Subcutaneous adipose tissue (tissue), 4 donors: Measurements from ENCODE around the gene AGBL5. TPM values are rescaled to one million over a fixed set of nuclear protein-coding genes. Genes with fewer than 3 reads are reported as not detected.

Experiments
- total RNA-seq, 4 donors: library from RNA; depleted of rRNA; stranded (reverse); fragments of >200 nt; gene quantifications; one replicate each; pipeline ENCODE4 v1.1.0, GENCODE V29; 2016
- TF ChIP-seq, protein P1 (sequence below): fragments of 450-650 bp; IDR thresholded peaks from one replicate; pipeline ENCODE4 v1.5.1; 2016; ENCODE audit warnings: low read depth, mild to moderate bottlenecking, control low read depth, antibody characterized with exemption, moderate library complexity

Gene AGBL5
- total RNA-seq, 4 donors from 2014 or later: 5.7 to 11.3 (median 9.1) TPM

GRCh38 chr2:27016801-27017325, 34.6 kb upstream of the AGBL5 start:
- TF ChIP-seq, protein P1, sequence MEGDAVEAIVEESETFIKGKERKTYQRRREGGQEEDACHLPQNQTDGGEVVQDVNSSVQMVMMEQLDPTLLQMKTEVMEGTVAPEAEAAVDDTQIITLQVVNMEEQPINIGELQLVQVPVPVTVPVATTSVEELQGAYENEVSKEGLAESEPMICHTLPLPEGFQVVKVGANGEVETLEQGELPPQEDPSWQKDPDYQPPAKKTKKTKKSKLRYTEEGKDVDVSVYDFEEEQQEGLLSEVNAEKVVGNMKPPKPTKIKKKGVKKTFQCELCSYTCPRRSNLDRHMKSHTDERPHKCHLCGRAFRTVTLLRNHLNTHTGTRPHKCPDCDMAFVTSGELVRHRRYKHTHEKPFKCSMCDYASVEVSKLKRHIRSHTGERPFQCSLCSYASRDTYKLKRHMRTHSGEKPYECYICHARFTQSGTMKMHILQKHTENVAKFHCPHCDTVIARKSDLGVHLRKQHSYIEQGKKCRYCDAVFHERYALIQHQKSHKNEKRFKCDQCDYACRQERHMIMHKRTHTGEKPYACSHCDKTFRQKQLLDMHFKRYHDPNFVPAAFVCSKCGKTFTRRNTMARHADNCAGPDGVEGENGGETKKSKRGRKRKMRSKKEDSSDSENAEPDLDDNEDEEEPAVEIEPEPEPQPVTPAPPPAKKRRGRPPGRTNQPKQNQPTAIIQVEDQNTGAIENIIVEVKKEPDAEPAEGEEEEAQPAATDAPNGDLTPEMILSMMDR: no peak

GRCh38 chr2:27018142-27018541, 33.3 kb upstream of the AGBL5 start:
- TF ChIP-seq, protein P1: no peak

- TF ChIP-seq, protein P1: no peak
Observed at GRCh38 chr2:27019459-27019858, 32.0 kb upstream of the AGBL5 start.

DNA sequence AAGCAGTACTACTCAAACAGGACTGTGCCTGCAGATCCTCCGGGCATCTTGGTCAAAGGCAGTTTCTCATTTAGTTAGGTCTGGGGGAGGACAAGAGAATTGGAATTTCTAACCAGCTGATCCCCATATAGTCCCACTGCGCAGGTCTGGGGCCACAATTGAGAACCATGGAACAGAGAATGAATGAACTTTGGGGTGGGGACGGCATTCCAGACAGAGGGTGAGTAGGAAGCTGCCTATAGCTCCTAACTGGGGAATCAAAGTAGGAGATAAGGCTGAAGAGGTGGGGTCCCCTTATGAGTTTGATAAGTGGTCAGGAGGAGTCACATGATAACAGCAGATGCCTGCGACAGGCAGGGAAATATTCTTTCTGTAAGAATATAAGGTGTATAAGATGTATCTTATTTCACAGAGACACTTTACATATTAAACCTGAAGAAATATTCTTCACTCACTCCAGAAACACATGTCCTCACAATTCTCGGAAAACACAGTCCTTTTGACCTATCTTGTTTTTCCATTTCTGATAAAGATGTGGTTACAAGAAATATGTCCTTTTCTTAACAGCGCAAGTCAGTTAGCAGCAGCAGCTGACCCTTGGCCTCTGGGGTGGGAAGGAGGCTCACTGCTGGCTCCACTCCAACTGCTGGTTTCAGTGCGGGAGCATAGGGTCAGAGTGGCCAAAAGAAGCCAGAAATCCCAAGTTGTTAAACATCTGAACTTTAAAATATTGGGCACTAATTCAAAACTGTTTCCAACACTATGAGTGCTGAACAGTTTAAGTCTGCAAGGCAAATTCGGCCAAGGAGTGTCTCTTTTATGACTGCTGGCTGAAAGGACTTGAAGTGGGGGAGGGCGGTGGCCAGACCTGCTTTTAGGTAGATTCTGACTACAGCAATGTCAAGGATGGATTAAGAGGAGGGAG, 31.3 kb upstream of the AGBL5 start:
- TF ChIP-seq, protein P1: no peak

- TF ChIP-seq, protein P1: no peak
Observed at GRCh38 chr2:27021253-27022049, 30.0 kb upstream of the AGBL5 start.

GRCh38 chr2:27023740-27024139, 27.7 kb upstream of the AGBL5 start:
- TF ChIP-seq, protein P1: no peak

- TF ChIP-seq, protein P1: no peak
Observed at GRCh38 chr2:27024188-27024587, 27.3 kb upstream of the AGBL5 start.
